ENCODE measurements around the gene GPD2.
"Not testable (repeated sequence)": the region's sequence is repeated elsewhere in the genome, so short reads cannot be mapped to it uniquely, and the experiment has no call there.

The GPD2 gene

DNA sequence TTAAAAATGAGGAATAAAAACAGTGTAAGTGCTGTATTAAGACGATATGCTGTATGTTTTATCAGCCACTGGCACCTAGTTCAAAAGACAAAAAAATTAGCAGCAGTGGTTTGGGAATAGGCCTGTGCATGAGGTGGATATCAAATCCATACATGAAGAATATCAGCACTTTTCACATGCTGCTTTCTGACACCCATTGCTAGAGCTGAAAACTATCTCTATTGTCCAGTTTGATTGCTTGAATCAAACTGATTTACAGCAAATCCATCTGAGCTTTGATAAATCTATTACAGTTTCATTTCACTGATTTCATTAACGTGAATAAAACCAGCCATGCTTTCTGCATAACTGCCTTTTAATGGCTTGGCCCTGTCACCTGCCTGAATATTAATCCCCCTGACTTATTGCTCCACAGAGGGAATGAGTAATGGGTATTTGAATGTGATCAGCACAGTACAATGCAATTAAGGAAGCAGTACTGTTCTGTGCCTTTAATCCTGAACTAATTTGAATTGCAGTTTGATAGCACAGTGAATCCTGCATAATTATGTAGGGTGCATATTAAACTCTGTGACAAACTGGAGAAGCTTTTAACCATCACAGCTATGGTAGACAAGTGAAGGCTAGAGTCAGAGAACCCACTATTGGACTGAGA lies 154.0 kb downstream of the GPD2 start:
- DNase-seq (ENCODE audit: low read depth), result no peak

DNA sequence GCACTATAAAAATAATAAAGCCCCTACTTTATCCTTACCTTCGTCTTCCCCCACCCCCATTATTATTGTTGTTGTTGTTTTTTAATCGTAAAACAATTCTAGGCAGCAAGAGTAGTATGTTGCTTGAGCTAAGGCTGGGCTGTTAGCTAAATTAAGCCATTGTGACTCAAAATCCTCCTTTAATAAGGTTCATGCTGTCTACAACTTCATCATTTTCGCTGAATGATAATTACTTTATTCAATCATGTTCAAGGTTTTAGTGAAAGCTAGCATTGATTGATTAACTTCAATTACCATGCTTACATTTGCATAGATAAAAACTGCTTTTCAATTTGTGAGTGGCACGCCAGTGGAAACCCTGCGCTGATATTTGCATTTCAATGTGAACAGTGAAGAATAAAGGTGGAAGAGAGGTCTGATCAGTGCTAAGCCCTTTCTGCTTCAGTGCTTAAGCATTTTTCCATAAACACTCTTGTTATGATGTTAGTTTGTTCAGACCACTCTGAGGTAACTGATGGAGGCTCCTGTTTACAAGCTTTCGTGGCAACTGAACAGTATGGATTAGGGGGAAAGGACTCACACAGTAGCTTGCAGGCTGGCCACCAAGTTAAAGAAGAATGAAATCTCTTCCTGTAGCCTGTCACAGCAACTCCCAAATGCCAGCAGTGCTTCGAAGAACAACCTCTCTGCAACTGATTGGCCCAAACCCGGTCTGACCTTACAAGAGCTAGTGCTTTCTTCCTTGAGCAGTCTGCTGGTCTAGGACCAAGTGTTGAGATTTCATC lies 156.8 kb downstream of the GPD2 start:
- no peak for DNase-seq (ENCODE audit: low read depth)

DNA sequence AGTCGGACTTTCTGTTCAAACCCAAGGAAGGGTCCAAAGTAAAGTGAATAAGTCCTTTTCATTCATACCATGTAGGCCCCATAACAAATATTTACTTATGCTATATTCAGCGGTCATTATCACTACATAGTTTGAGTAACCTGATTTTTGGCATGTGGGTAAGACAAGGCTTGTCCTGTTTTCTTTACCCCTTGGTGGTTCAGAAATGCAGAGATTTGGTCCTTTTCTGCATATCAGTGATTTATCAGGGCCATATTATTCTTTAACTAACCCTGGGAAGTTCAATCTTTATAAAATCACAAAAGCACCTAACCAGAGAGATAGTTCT lies 157.4 kb downstream of the GPD2 start:
- DNase-seq (ENCODE audit: low read depth), result no peak

GRCh38 chr2:156598563-156598962 lies 162.4 kb downstream of the GPD2 start:
- no peak for DNase-seq (ENCODE audit: low read depth)

DNA sequence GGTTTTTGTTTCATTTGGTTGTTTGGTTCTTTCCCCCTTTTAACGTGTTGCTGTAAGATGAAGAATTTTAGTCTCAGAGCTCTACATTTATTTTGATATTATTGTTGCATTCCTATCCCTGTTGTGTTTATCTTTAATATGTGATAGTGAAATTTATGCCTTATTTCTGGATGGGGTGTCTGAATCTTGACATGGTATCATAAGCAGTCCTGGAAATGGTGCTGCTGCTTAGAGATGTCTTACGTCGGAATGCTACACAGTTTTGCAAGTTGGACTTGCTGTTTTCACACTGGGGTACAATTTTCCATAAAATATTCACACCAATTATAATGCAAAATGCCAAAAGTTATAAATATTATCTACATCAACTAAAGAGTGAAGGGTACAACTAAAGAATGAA lies 164.0 kb downstream of the GPD2 start:
- DNase-seq (ENCODE audit: low read depth), result no peak

DNA sequence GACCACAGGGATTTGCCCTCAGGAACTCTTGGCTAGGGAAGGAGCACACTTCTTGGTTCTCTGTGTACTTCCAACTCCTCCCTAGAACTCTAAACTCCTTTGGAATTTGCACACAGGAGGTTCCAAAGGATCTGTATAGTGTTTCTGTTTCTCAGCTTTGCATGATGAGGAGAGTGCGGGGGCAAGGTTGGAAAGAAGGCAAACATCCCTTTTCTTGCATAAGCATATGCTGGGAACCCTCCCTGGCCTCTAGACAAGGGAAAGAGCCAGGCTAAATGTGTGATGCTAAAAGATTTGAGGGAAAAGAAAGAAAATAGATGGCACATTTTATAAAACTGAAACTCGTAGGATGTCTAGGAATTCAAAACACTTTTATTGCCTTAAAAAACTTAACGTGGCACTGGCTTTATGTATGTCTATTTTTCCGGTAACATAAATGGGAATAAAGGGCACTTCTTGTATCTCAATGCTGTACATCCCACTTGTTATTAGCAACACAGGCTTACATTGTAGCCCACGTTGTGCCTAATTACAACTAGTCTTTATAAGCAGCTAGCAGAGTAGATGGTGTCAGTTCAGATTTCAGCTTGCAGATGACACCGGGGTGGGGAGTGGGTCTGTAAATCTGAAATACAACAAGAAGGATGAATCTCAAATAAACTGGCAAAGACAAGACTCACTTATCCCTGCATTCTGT lies 165.8 kb downstream of the GPD2 start:
- DNase-seq (ENCODE audit: low read depth), result no peak

- DNase-seq (ENCODE audit: low read depth), result no peak
Measured at GRCh38 chr2:156602552-156602933, 166.4 kb downstream of the GPD2 start.

DNA sequence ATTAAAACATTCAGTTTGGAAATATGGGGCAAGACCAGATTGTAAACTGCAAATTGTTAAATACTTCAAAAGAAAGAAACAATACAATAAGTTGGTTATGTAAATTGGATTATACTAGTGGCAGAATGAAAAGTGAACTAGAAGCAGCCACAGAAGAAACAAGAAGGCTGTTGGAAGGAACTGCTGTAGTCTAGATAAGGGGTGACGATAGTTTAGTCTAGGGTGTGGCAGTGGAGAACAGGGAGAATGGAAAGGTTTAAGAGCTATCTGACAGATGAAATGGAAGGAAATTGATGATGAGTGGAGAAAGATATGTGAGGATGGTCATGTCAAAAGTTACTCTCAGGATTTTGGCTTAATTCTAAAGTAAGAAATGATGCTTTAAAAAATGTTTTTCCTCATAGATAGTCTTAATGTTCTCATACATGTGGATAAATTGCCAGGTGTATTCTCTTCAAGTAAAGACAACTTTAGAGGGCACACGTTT lies 179.7 kb downstream of the GPD2 start:
- no peak for DNase-seq (ENCODE audit: low read depth)

DNA sequence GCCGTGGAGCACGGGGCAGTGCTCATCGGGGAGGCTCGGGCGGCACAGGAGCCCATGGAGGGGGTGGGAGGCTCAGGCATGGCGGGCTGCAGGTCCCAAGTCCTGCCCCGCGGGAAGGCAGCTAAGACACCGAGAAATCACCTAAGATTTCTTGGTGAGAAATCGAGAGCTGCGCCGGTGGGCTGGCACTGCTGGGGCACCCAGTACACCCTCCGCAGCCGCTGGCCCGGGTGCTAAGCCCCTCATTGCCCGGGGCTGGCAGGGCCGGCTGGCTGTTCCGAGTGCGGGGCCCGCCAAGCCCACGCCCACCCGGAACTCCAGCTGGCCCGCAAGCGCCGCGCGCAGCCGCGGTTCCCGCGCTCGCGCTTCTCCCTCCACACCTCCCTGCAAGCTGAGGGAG lies 181.9 kb downstream of the GPD2 start:
- DNase-seq (ENCODE audit: low read depth), result not testable (repeated sequence)

DNA sequence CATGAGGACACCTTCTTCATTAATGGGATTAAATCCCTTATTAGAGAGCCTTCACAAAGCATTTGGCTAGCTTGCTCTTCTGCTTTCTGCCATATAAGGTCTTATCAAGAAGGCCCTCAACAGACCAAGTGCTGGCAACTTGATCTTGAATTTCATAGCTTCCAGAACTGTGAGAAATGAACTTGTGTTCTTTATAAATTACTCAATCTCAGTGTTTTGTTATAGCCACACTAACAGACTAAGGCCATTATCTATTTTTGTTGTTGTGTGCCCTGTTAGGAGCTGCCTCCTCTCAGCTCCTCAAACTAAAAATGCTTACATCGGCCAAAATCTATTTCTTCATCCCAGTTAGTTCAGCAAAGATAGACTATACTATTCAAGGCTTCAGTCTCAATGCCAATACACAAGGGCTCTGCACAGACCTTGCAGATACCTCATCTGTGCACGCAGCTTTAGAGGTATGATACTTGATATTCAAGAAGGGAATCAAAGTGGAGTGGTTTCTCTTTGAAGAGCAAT lies 182.9 kb downstream of the GPD2 start:
- no peak for DNase-seq (ENCODE audit: low read depth)

- no peak for DNase-seq (ENCODE audit: low read depth)
Measured at GRCh38 chr2:156622491-156622890, 186.3 kb downstream of the GPD2 start.

GRCh38 chr2:156625360-156626170 lies 189.4 kb downstream of the GPD2 start:
- no peak for DNase-seq (ENCODE audit: low read depth)

DNA sequence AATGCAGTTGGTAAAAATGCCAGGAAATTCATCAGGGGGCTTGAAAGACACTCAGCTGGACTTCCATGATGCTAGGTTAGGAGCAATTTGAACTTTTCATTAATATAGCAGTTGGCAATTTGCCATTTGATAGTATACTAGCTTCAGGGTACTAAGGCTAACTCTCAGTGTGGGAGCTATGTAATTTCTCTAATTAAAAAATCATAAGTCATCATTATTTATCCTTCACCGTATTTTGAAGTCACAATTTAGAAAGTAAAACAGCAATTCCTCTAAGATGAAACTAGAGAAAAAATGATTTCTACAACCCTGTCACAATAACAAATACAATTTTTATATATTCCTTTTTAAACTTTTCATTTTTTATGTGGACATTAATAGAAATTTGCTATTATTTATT lies 190.8 kb downstream of the GPD2 start:
- no peak for DNase-seq (ENCODE audit: low read depth)

GRCh38 chr2:156630579-156631337 lies 194.6 kb downstream of the GPD2 start:
- no peak for DNase-seq (ENCODE audit: low read depth)

- no peak for DNase-seq (ENCODE audit: low read depth)
Measured at GRCh38 chr2:156635646-156636045, 199.5 kb downstream of the GPD2 start.
